Mucosa of descending colon (tissue), 3 donors: ENCODE measurements around the gene CCNK. TPM values are rescaled to one million over a fixed set of nuclear protein-coding genes. Genes with fewer than 3 reads are reported as not detected.

ENCODE experiments used
- ATAC-seq: fragments of 200-7000 bp; cut with Tn5 transposase; one replicate; pipeline ENCODE4 v1.9.1; 2020; ENCODE audit warnings: mild to moderate bottlenecking, moderate library complexity
- DNase-seq, 3 donors: peaks; one replicate each; pipeline ENCODE4 v3.0.0-alpha.2; 2020
- H3K36me3 ChIP-seq: fragments of 200-600 bp; one replicate; pipeline ENCODE4 v1.8.0; 2021; ENCODE audit warnings: low read depth, mild to moderate bottlenecking
- H3K4me1 ChIP-seq: fragments of 200-600 bp; one replicate; pipeline ENCODE4 v1.8.0; 2021; ENCODE audit warnings: low read depth, mild to moderate bottlenecking
- H3K4me3 ChIP-seq: fragments of 200-600 bp; one replicate; pipeline ENCODE4 v1.8.0; 2021; ENCODE audit warnings: mild to moderate bottlenecking
- H3K9me3 ChIP-seq: fragments of 200-600 bp; one replicate; pipeline ENCODE4 v1.8.0; 2021; ENCODE audit warnings: mild to moderate bottlenecking
- CTCF ChIP-seq: fragments of 200-600 bp; IDR thresholded peaks from one replicate; pipeline ENCODE4 v1.8.0; 2022; ENCODE audit warnings: antibody characterized with exemption, mild to moderate bottlenecking
- intact Hi-C, 2 donors: fragments of 100-400 bp; cut with DNase I in 1 of 2; cut with micrococcal nuclease in 1 of 2; formaldehyde crosslinking; loops; one replicate each; pipeline versions ENCODE4 v1.11.0 to v1.11.1; 2022; cut with DNase I, micrococcal nuclease
- total RNA-seq, 3 donors: library from RNA; stranded (reverse); fragmentation: NEBNext Ultra II Directional in 2 of 3; extraction: Animal tissue kit (Norgen Biotek cat#: 25700) in 2 of 3; gene quantifications; one replicate each; pipeline versions ENCODE4 v1.2.1 to v1.2.4, GENCODE V29; 2021 to 2023
- donor health status: DM: no; HTN: no; CAD: no; lungs with moderate emphysema.
- donor health status: DM: no; HTN: no; CAD: no.
- donor health status: DM: no; HTN: yes; CAD: no.

CCNK gene
- total RNA-seq, 3 donors from 2014 or later, result 47.4 to 68.4 (median 64.5) TPM

- intact Hi-C loops, result no loop called here
- Histone ChIP-seq H3K9me3 (no peaks in the 10 kb centered on the region), H3K4me3 (no peak overlapping the region), H3K4me1 (peaks cover 16% of the 10 kb centered on the region), H3K36me3 (no peaks in the 10 kb centered on the region)
- ATAC-seq, result no peak
- TF ChIP-seq CTCF, result no peak
- no peak for DNase-seq
Measured at GRCh38 chr14:99548255-99548654, 67.0 kb downstream of the CCNK start.

- peaks cover 22% of the 10 kb centered on the region for H3K4me1 ChIP-seq
- TF ChIP-seq CTCF, result no peak
- intact Hi-C loops, result no loop called here
- no peaks in the 10 kb centered on the region for H3K9me3 ChIP-seq
- ATAC-seq (no peak), DNase-seq (no peak)
- H3K36me3 ChIP-seq, result no peaks in the 10 kb centered on the region
- no peak overlapping the region for H3K4me3 ChIP-seq
Measured at GRCh38 chr14:99548871-99549515, 67.8 kb downstream of the CCNK start.

- no peaks in the 10 kb centered on the region for H3K9me3 ChIP-seq
- no peak for DNase-seq
- no peak for TF ChIP-seq CTCF
- no peak overlapping the region for H3K4me3 ChIP-seq
- H3K36me3 ChIP-seq, result no peaks in the 10 kb centered on the region
- no peak for ATAC-seq
- peaks cover 27% of the 10 kb centered on the region for H3K4me1 ChIP-seq
- intact Hi-C loops, result no loop called here
Measured at GRCh38 chr14:99549684-99550083, 68.5 kb downstream of the CCNK start.

GRCh38 chr14:99550387-99550992 is 69.3 kb downstream of the CCNK start:
- no peaks in the 10 kb centered on the region for H3K36me3 ChIP-seq
- no peaks in the 10 kb centered on the region for H3K9me3 ChIP-seq
- ATAC-seq, result no peak
- no peak for TF ChIP-seq CTCF
- H3K4me1 ChIP-seq, result peaks cover 35% of the 10 kb centered on the region
- DNase-seq, result no peak
- H3K4me3 ChIP-seq, result no peak overlapping the region
- intact Hi-C loops, result no loop called here

GRCh38 chr14:99551034-99551922 is 70.1 kb downstream of the CCNK start:
- Histone ChIP-seq H3K4me1 (peaks cover 36% of the 10 kb centered on the region), H3K36me3 (no peaks in the 10 kb centered on the region), H3K9me3 (no peaks in the 10 kb centered on the region), H3K4me3 (no peak overlapping the region)
- no peak for ATAC-seq
- no peak for DNase-seq
- intact Hi-C loops, result no loop called here
- no peak for TF ChIP-seq CTCF
